Calu3 (cell line): ENCODE measurements around the gene RAI1. TPM values are rescaled to one million over a fixed set of nuclear protein-coding genes. Genes with fewer than 3 reads are reported as not detected.

Experiments
- BruUV-seq: library from RNA; stranded (reverse); fragments of 400-500 nt; replicated peaks from 2 replicates; lab custom pipeline; 2021; lab: Mats Ljungman, UMichigan
- CTCF ChIA-PET: fragments of 300-600 bp; sonication (Branson Sonifier 250); formaldehyde crosslinking; loops from one replicate; lab custom pipeline; 2022; ENCODE audit warnings: antibody characterized with exemption; lab: Charles Lee
- DNase-seq: peaks from one replicate; pipeline ENCODE4 v3.0.0; 2022
- H3K27ac Mint-ChIP-seq: one replicate; pipeline ENCODE4 v1.8.0; 2022; ENCODE audit warnings: mixed read lengths; ENCODE audit not compliant: unreplicated experiment
- H3K27me3 Mint-ChIP-seq: one replicate; pipeline ENCODE4 v1.8.0; 2022; ENCODE audit warnings: mixed read lengths; ENCODE audit not compliant: unreplicated experiment
- H3K36me3 Mint-ChIP-seq: one replicate; pipeline ENCODE4 v1.8.0; 2022; ENCODE audit warnings: mild to moderate bottlenecking, moderate library complexity, mixed read lengths; ENCODE audit not compliant: insufficient read depth, unreplicated experiment
- H3K4me1 Mint-ChIP-seq: one replicate; pipeline ENCODE4 v1.8.0; 2022; ENCODE audit warnings: mild to moderate bottlenecking, low read depth, mixed read lengths; ENCODE audit not compliant: unreplicated experiment
- H3K4me3 Mint-ChIP-seq: one replicate; pipeline ENCODE4 v1.8.0; 2022; ENCODE audit warnings: mild to moderate bottlenecking, low read depth, moderate library complexity, mixed read lengths; ENCODE audit not compliant: unreplicated experiment
- H3K9me3 Mint-ChIP-seq: one replicate; pipeline ENCODE4 v1.8.0; 2022; ENCODE audit warnings: low read depth, mixed read lengths; ENCODE audit not compliant: unreplicated experiment
- CTCF ChIP-seq: fragments of 200-600 bp; IDR thresholded peaks from one replicate; pipeline ENCODE4 v1.8.0; 2022; ENCODE audit warnings: antibody characterized with exemption; ENCODE audit not compliant: unreplicated experiment
- intact Hi-C: fragments of 100-400 bp; cut with micrococcal nuclease; formaldehyde crosslinking; loops from one replicate; pipeline ENCODE4 v1.10.0; 2022; ENCODE audit not compliant: unreplicated experiment
- total RNA-seq: library from RNA; stranded (reverse); gene quantifications from 2 replicates; pipeline ENCODE4 v1.2.3, GENCODE V29; 2022

RAI1 gene
- total RNA-seq, 1 experiment from 2014 or later = 38.0 TPM

- Mint-ChIP-seq H3K4me3 (no peak overlapping the region), H3K36me3 (peaks cover 7% of the 10 kb centered on the region), H3K9me3 (no peaks in the 10 kb centered on the region), H3K27me3 (no peaks in the 10 kb centered on the region), H3K4me1 (peaks cover 6% of the 10 kb centered on the region), H3K27ac (no peak overlapping the region)
- DNase-seq = no peak
- TF ChIP-seq CTCF = no peak
- BruUV-seq = no TSS peak
- CTCF ChIA-PET = no interaction called here
- intact Hi-C loops = no loop called here
These were observed 167.2 kb downstream of the RAI1 start for GRCh38 chr17:17848311-17849082.

GRCh38 chr17:17849147-17849820 lies 168.0 kb downstream of the RAI1 start:
- Mint-ChIP-seq H3K4me1 (peaks cover 6% of the 10 kb centered on the region), H3K36me3 (peaks cover 7% of the 10 kb centered on the region), H3K27me3 (no peaks in the 10 kb centered on the region), H3K27ac (no peak overlapping the region), H3K9me3 (no peaks in the 10 kb centered on the region), H3K4me3 (no peak overlapping the region)
- no peak for TF ChIP-seq CTCF
- intact Hi-C loops = no loop called here
- DNase-seq = no peak
- BruUV-seq = no TSS peak
- CTCF ChIA-PET = no interaction called here

GRCh38 chr17:17849845-17850373 lies 168.7 kb downstream of the RAI1 start:
- no peak for DNase-seq
- Mint-ChIP-seq H3K27me3 (no peaks in the 10 kb centered on the region), H3K27ac (no peak overlapping the region), H3K4me3 (no peak overlapping the region), H3K9me3 (no peaks in the 10 kb centered on the region), H3K36me3 (peaks cover 7% of the 10 kb centered on the region), H3K4me1 (peaks cover 6% of the 10 kb centered on the region)
- CTCF ChIA-PET = no interaction called here
- intact Hi-C loops = no loop called here
- BruUV-seq = no TSS peak
- no peak for TF ChIP-seq CTCF

- Mint-ChIP-seq H3K9me3 (no peaks in the 10 kb centered on the region), H3K27me3 (no peaks in the 10 kb centered on the region), H3K27ac (no peak overlapping the region), H3K4me3 (no peak overlapping the region), H3K36me3 (peaks cover 7% of the 10 kb centered on the region), H3K4me1 (peaks cover 6% of the 10 kb centered on the region)
- BruUV-seq = no TSS peak
- CTCF ChIA-PET = no interaction called here
- intact Hi-C loops = no loop called here
- no peak for DNase-seq
- no peak for TF ChIP-seq CTCF
These were observed 170.1 kb downstream of the RAI1 start for GRCh38 chr17:17851103-17852002.
